SIG-M5 treated with dmso at 0.1 percent for 504 hours (cell line): Measurements from ENCODE around the gene FBXO34.

Experiments used
- DNase-seq: peaks from one replicate; lab custom pipeline; 2025; ENCODE audit not compliant: unreplicated experiment; lab: John Stamatoyannopoulos, UW

The FBXO34 gene, protein sequence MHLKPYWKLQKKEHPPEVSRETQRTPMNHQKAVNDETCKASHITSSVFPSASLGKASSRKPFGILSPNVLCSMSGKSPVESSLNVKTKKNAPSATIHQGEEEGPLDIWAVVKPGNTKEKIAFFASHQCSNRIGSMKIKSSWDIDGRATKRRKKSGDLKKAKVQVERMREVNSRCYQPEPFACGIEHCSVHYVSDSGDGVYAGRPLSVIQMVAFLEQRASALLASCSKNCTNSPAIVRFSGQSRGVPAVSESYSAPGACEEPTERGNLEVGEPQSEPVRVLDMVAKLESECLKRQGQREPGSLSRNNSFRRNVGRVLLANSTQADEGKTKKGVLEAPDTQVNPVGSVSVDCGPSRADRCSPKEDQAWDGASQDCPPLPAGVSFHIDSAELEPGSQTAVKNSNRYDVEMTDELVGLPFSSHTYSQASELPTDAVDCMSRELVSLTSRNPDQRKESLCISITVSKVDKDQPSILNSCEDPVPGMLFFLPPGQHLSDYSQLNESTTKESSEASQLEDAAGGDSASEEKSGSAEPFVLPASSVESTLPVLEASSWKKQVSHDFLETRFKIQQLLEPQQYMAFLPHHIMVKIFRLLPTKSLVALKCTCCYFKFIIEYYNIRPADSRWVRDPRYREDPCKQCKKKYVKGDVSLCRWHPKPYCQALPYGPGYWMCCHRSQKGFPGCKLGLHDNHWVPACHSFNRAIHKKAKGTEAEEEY

DNA sequence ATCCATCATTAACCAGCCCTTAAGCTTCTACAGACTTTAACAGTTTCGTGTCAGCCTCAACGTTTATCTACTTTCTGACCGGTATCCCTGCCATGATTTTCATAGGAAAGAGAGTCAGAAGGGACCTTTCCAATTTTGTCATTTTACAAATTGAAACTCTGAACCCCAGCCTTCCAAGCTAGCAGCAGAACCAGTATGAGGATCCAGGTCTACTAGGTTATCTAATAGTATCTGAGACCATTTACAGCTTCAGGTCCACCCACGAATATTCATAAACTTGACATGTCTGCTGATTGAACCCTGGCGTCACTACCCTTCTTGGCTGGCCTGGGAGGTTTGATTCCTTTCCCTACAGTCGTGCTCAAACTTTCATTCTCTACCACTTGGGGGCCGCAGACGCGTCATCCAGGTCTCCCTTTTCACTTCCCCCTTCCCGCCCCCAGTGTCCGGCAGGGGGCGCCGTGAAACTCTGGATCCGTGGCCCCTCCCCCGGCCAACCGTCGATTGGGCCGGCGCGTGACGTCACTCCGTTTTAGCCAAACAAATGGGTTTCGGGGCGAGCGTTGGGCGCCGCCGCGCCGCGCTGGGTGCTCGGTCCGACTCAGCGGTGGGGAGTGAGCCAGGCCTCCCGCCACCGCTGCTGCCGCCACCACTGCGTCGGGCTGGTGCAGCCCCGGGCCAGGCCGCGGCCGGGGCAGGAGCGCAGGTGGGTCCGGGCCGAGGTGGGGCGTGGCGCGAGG lies at the start of gene FBXO34:
Gene FBXO34, plus strand, starts transcription at position 590 of the 740 bp plus-strand sequence. CDS start 78,970 bp downstream, outside the sequence.
- DNase-seq, result peak; percentile 96

DNA sequence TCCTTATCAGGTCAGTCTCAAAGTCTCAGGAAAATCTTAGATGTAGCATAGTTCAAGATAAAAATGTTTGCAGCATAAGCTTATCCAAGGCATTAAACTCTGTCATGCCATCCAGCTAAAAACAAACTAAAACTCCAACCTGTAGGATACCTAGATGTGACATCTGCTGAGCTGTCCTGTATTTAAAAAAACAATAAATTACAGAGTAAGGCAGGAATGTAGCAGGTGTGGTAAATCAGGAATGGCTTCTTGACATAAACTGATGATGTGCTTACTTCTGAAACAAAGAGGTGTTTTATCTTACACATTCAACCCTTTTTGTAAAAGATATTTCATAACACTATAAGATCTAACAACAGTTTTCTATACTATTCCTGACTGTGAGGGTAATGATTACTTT lies 49.3 kb upstream of the FBXO34 start:
- DNase-seq, result no peak

DNA sequence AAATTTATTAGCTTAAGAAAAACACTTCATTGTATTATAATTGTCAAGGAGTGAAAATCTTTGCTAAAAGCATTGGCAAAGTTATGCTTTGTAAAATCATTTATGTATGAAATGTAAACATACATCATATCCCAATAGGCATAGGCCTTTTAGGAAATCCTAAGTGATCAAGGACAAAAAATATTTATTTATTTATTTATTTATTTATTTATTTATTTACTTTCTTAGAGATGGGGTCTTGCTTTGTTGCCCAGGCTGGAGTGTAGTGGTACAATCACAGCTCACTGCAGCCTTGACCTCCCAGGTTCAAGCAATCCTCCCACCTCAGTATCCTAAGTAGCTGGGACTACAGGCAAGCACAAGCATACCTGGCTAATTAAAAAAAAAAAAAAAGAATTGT lies 47.9 kb upstream of the FBXO34 start:
- DNase-seq, result no peak

DNA sequence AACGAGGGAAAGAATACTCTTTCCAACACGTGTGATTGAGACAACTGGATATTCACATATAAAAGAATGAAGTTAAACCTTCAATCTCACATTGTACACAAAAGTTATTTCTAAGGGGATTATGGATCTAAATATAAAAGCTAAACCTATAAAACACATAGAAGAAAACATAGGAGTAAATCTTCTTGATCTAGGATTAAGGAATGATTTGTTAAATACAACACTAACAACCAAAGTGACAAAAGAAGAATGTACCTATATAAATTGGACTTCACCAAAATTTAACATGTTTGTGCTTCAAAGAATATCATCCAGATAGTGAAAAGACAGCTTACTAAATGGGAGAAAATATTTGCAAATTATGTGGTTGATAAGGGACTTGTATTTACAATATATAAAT lies 43.0 kb upstream of the FBXO34 start:
- DNase-seq, result no peak

DNA sequence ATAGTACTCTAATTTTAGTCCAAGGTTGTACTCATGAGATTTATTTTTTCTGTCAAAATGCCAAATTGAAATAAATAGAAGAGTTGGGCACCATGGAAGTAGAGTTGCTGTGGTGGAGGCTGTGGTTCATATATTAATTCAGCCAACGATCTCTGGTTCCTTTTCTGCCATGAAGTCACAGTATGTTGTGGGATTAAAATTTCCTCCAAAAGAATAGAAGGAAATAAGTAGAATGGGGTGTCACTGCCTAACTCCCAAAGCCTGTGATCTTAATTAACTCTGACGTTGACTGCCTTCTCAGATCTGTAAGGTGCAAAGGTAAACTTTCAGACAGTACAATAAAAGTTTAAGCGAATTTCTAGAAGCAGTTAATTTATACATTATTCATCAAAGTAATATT lies 37.6 kb upstream of the FBXO34 start:
- DNase-seq, result no peak

DNA sequence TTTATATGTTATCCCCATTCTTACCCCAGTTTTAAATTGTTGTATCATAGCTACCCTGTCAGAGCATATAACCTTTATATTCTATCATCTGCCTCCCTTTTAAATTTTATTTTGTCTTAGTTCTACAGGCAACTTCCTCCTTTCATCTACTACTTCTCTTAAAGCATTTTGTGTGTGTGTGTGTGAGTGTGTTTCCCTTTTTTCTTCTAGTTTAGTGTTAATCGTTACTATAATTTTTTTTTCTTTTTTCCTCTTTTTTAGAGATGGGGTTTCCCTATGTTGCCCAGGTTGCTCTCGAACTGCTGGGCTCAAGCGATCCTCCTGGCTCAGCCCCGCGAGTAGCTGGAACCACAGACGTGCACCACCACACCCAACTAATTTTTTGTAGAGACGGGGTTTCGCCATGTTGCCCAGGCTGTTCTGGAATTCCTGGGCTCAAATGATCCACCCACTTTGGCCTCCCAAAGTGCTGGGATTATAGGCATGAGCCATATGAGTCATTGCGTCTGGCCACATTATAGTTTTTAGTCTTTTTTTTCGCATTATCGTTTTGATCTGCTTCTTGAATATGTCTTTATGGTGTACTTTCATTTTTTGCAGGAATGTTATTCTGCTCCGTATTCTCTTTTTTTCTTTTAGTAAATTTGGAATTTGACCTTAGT lies 33.1 kb upstream of the FBXO34 start:
- DNase-seq, result peak; percentile 55

DNA sequence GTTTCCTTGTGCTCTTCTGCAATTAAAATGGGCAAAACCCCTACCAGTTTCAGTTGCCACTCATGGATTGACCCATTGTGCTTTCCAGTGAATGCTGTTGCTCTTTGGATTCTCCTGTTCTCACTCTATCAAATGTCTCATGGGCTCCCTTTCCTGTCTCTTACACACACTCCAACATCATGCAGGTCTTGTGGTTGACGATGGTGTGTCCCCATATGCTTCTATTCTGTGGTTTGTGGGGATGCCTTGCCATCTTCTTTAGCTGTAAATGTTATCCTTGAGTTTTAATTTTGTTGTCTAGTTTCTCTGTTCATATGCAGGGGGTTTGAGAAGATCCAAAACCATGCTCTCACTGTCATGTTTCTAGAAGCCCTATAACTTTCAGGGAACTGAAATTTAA lies 31.9 kb upstream of the FBXO34 start:
- no peak for DNase-seq

DNA sequence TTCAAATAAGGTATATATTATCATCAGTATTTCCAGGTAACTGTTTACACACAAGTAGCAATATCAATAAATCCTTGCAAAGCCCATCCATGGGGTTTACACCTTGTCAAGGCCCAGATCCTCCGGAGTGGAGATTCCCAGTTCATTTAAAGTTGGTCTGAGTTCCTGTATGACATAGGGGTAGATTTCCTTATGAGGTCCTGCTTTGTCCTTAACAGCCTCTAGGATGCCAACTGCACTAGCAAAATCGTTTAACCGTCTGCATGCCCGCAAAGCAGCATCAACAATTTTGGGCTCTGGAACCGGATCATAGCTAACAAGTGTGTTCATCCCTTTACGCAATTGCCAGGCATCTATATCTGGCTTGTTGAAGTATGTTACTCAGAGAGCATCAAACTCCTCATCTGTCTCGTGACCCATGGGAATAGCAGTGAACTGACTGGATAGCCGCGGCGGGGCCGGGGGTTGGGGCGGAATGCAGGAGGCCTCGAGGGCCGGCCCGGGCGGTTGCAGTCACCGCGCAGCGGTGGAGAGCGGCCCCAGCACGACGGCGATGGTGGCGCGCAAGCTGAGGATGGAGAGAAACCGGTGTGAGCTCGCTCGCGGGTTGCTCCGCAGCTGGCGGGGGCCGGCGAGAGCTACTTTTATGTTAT lies 30.6 kb upstream of the FBXO34 start:
- DNase-seq, result no peak

DNA sequence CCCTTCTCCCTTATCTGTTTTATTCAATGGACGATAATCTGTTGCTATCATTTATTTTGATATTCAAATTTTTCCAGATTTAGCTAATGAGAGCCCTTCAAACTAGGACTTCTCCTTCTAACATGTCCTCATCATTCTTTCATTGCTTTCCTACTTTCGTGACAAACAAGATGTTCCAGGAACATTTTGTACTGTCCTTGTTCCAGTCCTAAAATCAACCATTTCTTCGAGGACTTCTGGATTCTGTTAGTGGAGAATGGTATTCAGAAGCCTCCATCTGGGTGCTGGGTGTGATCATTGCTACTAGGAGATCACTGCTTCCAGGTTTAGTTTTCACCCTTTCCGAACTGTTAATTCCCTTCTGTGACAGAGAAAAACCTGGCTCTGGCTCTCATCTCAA lies 29.5 kb upstream of the FBXO34 start:
- DNase-seq, result no peak

DNA sequence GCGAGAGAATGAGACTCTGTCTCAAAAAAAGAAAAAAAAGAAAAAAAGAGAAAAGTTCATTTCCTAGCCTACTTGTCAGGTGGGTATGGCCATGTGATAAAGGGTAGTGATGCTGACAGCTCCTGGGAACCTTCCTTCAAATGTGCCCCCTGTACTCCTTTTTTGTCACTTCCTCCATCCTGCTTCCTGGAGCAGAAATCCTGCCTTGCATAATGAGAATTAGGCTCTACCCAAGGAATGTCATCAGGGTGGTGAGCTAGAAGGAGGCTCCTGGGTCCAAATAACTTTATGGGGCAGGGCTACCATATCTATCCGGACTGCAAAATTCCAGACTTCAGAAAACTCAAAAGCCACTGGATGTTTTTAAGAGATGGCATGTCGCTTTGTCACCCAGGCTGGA lies 27.8 kb upstream of the FBXO34 start:
- DNase-seq, result no peak

DNA sequence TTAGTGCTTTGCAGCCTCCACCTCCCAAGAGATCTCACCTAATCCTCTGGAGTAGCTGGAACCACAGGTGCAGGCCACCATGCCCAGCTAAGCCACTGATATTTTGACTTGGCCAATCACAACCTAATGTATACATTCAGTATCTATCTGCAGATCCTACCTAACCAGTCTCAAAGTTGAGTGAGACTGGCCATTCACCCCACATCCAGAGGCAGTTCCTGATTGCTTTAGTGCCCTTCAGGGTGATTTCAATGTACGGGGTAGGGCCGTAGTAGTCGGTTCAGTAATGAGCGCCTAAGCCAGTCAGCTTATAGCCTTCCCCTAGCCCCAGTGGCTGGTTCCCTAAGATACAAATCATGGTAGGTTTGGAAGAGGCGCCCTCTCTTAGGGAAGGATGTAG lies 27.4 kb upstream of the FBXO34 start:
- DNase-seq, result no peak

DNA sequence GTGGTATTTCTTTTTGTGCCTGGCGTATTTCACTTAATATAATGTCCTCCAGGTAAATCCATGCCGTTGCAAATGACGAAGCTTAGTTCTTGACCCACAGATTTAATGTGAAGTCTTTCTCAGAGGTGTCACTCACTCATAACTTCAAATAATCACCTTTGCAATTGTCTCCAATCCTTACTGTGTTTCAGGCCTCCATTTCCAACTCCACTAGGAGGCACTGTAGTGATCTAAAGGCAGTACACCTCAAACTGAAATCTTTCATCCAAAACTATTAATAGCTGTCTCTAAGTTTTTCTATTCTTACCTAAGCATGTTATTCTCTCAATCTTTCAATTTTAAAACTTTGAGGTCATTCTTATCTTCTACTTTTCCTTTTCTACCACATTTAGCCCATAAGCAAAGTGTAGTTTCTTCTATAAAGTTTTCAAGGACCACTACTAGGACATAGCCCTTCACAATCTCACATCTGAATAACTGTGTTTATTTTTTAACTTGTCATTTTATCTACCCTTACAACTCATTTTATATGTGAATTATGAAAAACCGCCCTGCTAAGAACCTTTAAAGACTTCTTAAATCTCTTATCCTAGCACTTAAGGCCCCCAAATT lies 25.5 kb upstream of the FBXO34 start:
- DNase-seq, result peak; percentile 9

DNA sequence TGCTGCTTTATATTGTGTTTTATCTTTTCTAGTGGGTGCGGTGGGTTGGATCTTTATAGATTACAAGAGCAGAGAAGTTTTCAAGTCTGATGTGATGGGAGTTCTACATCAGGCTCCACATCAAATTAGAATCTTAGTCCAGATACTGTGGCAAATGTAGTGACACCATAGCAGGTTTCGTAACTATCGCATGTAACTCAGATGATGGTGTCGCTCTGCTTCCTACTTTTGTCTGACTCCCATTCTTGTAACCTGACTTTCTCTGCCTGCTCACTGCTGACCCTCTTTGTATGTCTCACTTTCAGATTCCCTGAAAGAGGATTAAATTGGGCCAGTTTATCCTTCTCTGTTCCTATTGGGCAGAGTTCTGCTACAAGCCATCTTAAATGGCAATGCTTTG lies 22.8 kb upstream of the FBXO34 start:
- DNase-seq, result no peak

DNA sequence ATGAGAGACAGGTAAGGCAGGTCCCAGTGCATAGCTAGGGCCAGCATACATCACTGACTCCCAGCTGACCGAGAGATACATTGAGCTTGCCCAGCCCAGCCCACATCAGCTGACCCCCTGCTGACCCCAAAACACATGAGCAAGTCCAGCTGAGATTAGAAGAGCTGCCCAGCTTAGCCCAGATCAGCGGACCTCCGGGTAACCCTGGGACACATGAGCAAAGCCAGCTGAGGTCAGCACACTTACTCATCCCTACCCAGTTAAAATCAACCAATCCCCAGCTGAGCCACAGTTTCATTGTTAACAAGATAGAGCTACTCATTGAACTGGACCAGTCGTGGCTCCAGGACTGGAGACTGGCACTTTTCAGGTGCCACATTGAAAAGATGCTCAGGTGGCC lies 21.8 kb upstream of the FBXO34 start:
- DNase-seq, result no peak

DNA sequence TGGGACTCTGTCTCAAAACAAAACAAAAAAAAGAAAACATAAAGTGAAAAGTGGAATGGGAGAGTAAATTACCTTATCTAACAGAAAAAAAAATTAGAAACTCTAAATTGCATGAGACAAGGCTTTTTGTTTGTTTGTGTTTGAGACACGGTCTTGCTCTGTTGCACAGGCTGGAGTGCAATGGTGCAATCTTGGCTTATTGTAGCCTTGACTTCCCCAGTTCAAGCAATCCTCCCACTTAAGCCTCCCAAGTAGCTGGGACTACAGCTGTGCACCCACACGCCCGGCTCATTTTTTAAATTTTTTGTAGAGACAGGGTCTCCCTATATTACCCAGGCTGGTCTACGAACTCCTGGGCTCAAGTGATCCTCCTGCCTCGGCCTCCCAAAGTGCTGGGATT lies 17.9 kb upstream of the FBXO34 start:
- DNase-seq, result no peak

DNA sequence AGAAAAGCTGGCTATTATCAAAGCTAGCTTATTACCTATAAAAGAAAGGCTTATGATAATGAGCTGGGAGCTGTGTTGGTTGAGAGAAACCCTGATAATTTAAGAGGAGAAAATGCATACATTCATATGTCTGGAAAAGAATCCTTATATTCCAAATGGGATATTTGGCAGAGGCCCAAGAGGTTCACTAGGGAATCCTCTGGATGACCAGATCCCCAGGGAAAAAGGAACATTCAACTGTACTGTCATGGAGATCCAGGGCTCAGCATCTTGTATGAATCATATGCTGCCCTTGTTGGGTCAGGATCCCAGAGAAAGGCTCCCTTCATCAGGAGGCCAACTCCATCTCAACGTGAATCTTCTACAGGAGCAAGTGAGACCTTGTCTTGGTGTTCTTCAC lies 16.6 kb upstream of the FBXO34 start:
- DNase-seq, result no peak

DNA sequence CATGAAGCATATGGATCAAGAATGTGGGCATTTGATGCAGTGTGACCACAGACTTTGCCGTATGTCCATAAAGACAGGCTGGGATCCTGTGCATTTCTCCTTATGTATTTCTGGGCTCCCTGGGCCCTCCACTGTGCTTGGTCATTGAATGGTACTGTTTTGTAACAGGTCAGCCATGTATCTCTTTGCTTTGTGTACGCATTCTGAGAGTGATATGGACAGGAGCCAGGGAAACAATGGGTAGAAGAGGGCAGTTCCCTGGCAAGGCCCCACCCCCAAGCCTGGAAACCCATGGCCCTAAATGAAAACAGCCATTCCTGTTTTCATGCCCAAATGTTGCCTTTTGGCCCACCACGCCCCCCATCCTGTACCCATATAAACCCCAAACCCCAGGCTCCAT lies 15.2 kb upstream of the FBXO34 start:
- no peak for DNase-seq

DNA sequence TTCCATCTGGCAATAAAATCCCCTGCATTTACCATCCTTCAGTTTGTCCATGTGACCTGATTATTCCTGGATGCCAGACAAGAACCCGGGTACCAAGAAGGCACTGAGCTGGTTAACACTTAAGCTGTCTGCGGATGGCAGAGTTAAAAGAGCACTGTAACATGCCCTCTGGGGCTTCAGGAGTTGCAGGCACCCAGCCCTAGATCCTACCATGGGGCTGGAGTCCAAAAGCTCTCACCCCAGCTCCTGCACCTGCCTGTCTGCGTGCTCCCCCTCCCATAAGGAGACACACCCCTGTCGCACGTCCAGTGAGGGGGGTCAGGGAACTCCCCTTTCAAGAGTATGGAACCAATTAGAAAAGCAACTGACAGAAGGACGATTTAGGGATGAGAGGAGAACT lies 14.6 kb upstream of the FBXO34 start:
- no peak for DNase-seq

DNA sequence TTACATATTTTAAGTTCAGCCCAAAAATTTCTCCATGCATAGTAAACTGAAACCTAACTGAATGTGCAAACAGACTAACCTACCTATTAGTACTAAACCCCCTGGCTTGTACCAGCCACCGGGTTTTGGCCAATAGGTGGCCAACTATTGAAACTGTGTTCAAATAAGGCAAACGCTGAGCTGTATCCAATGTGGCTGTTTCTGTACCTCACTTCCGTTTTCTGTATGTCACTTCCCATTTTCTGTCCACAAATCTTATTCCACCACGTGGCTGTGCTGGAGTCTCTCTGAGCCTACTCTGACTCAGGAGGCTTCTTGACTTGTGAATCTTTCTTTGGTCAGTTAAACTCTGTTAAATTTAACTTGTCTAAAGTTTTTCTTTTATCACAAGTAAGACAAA lies 6.0 kb upstream of the FBXO34 start:
- peak; percentile 63 for DNase-seq

DNA sequence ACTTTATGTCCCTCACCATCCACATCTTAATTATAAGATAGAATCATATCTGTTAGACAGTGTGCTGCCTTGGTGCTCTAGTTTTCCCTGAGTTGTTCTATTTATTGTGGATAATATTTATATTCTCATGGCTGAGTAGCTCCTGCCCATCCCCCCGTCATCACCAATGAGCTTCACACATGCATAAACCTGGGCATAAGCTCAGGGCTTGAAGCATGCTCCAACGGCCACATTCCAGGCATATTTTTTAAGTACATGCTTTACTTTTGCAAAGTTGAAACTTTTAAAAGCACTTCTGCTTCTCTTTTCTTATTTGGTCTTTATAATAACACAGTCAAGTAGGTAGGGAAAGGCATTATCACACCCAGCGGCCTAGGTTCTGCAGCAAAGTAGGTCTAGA lies 3.4 kb upstream of the FBXO34 start:
- no peak for DNase-seq
